ENCODE data around the gene ADORA2B.
"Not testable (repeated sequence)": the region's sequence is repeated elsewhere in the genome, so short reads cannot be mapped to it uniquely, and the experiment has no call there.

- not testable (repeated sequence) for TF ChIP-seq CTCF, POLR2A (IDR thresholded peaks at IDR 0.05)
These were observed 8.4 kb upstream of the ADORA2B start for GRCh38 chr17:15936481-15936880.

Measured in right lobe of liver (tissue), 4 donors.